HL-60 (cell line): ENCODE results near the gene NMRAL1.

ENCODE experiments used
- DNase-seq, 2 experiments: peaks; one replicate each; pipeline ENCODE4 v3.0.0-alpha.2; 2010 to 2020; ENCODE audit warnings: low read depth in 1 of 2, low spot score in 1 of 2
- H3K27ac ChIP-seq: fragments of 250-450 bp; sonication (Bioruptor Pico); replicated peaks from 2 replicates; pipeline ENCODE4 v1.5.1; 2020; ENCODE audit warnings: mild to moderate bottlenecking, moderate library complexity
- H3K27me3 ChIP-seq: fragments of 250-450 bp; sonication (Bioruptor Pico); 2 replicates; pipeline ENCODE4 v1.5.1; 2021; ENCODE audit warnings: mild to moderate bottlenecking, moderate library complexity; ENCODE audit not compliant: insufficient read depth, poor library complexity, severe bottlenecking
- H3K4me3 ChIP-seq: replicated peaks from 2 replicates; pipeline ENCODE4 v1.5.1; 2011; ENCODE audit warnings: mild to moderate bottlenecking, control low read depth, low read length; ENCODE audit not compliant: insufficient read depth
- GABPA ChIP-seq: IDR thresholded peaks from 2 replicates; pipeline ENCODE4 v1.6.1; 2012; ENCODE audit warnings: low read depth
- POLR2AphosphoS5 ChIP-seq: IDR thresholded peaks from 2 replicates; pipeline ENCODE4 v1.6.1; 2012; ENCODE audit warnings: low read depth
- REST ChIP-seq: IDR thresholded peaks from 2 replicates; pipeline ENCODE4 v1.6.1; 2012; ENCODE audit warnings: low read depth; ENCODE audit not compliant: insufficient replicate concordance
- SPI1 ChIP-seq: IDR thresholded peaks from 2 replicates; pipeline ENCODE4 v1.6.1; 2012; ENCODE audit warnings: low read depth, mild to moderate bottlenecking, borderline replicate concordance
- TF ChIP-seq, protein P1 (sequence below): IDR thresholded peaks from one replicate; pipeline ENCODE4 v1.5.1; 2011; ENCODE audit warnings: low read length, control low read depth, inconsistent platforms; ENCODE audit not compliant: insufficient read depth

The NMRAL1 gene

GRCh38 chr16:4455951-4456350 lies 18.5 kb downstream of the NMRAL1 start:
- H3K4me3 ChIP-seq, result no peak overlapping the region
- no peak for DNase-seq
- no peak overlapping the region for H3K27ac ChIP-seq
- H3K27me3 ChIP-seq, result no peaks in the 10 kb centered on the region
- no peak for TF ChIP-seq REST
- TF ChIP-seq, protein P1, sequence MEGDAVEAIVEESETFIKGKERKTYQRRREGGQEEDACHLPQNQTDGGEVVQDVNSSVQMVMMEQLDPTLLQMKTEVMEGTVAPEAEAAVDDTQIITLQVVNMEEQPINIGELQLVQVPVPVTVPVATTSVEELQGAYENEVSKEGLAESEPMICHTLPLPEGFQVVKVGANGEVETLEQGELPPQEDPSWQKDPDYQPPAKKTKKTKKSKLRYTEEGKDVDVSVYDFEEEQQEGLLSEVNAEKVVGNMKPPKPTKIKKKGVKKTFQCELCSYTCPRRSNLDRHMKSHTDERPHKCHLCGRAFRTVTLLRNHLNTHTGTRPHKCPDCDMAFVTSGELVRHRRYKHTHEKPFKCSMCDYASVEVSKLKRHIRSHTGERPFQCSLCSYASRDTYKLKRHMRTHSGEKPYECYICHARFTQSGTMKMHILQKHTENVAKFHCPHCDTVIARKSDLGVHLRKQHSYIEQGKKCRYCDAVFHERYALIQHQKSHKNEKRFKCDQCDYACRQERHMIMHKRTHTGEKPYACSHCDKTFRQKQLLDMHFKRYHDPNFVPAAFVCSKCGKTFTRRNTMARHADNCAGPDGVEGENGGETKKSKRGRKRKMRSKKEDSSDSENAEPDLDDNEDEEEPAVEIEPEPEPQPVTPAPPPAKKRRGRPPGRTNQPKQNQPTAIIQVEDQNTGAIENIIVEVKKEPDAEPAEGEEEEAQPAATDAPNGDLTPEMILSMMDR, result no peak
- TF ChIP-seq GABPA, result no peak
- TF ChIP-seq SPI1, result no peak
- TF ChIP-seq POLR2AphosphoS5, result no peak

DNA sequence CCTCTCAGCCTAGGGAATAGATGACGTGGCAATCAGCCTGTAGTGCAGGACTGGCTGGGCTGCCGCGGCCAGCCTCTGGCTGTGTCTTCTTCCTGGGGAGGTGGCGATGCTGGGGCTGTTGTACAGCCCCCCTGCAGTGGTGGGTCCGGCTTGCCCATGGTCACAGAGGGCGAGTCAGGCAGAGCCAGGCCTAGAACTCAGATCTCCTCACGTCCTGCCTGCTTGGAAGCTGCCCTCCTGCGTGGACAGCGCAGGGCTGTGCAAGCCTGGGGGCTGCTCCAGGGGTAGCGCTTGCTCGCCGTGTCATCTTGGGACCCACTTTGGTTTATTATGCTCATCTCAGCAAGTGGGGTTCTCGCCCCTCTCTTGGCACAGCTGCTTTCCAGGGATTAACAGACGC lies 19.3 kb downstream of the NMRAL1 start:
- Histone ChIP-seq H3K27me3 (no peaks in the 10 kb centered on the region), H3K27ac (no peak overlapping the region), H3K4me3 (no peak overlapping the region)
- TF ChIP-seq, protein P1, result no peak
- TF ChIP-seq GABPA (no peak), POLR2AphosphoS5 (no peak), SPI1 (no peak), REST (no peak)
- DNase-seq, result no peak

DNA sequence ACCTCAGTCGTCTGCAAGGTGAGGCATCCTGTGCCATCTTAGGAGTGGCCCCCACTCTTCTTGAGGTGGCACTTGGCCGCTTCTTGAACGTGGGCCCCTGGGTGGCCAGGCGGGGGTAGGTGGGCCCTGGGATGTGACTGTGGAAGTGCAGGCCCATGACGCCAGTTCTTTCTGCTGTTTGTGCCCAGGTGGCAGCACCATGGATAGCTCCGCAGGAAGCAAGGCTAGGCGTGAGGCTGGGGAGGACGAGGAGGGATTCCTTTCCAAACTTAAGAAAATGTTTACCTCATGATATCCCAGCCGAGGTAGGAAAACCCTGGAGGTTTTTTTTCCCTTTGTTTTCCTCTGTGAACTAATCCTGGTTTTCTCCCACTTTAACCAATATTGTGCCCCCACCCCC lies 19.8 kb downstream of the NMRAL1 start:
- no peak overlapping the region for H3K27ac ChIP-seq
- no peak overlapping the region for H3K4me3 ChIP-seq
- no peak for DNase-seq
- H3K27me3 ChIP-seq, result no peaks in the 10 kb centered on the region
- TF ChIP-seq SPI1 (no peak), REST (peak; percentile 91), GABPA (no peak), POLR2AphosphoS5 (no peak)
- TF ChIP-seq, protein P1, result no peak
